IMR-90 (cell line): ENCODE results near the gene ITPKB. TPM values are rescaled to one million over a fixed set of nuclear protein-coding genes. Genes with fewer than 3 reads are reported as not detected.

Experiments
- ATAC-seq: fragments of 200-7000 bp; cut with Tn5 transposase; 2 replicates; pipeline ENCODE4 v1.9.1; 2020; ENCODE audit warnings: low read depth, mild to moderate bottlenecking, moderate library complexity
- BruUV-seq: library from RNA; stranded (reverse); fragments of 400-500 nt; replicated peaks from 2 replicates; lab custom pipeline; 2021; lab: Mats Ljungman, UMichigan
- CTCF ChIA-PET: fragments of 300-600 bp; formaldehyde crosslinking; extraction: SDS; loops from one replicate; lab custom pipeline; 2021; ENCODE audit warnings: antibody characterized with exemption; lab: Yijun Ruan, JAX
- POLR2A ChIA-PET: fragments of 300-600 bp; sonication (Branson Sonifier 250); formaldehyde crosslinking; loops from one replicate; lab custom pipeline; 2022; ENCODE audit warnings: antibody characterized with exemption; ENCODE audit not compliant: unreplicated experiment; lab: Charles Lee
- DNase-seq: peaks from one replicate; pipeline ENCODE4 v3.0.0; 2013
- H2AFZ ChIP-seq: replicated peaks from 2 replicates; pipeline ENCODE3; 2013; ENCODE audit warnings: low read length, mild to moderate bottlenecking; ENCODE audit not compliant: poor library complexity
- H2AK5ac ChIP-seq: 2 replicates; pipeline ENCODE4 v1.6.1; 2013; ENCODE audit warnings: low read depth, low read length, inconsistent platforms
- H2AK9ac ChIP-seq: replicated peaks from 2 replicates; pipeline ENCODE3; 2013; ENCODE audit warnings: mild to moderate bottlenecking, low read depth, low read length, moderate library complexity; ENCODE audit not compliant: poor library complexity
- H2BK120ac ChIP-seq: 2 replicates; pipeline ENCODE4 v1.6.1; 2013; ENCODE audit warnings: low read depth, low read length, inconsistent platforms
- H2BK15ac ChIP-seq: 3 replicates; pipeline ENCODE4 v1.6.1; 2013; ENCODE audit warnings: low read depth, low read length, inconsistent platforms
- H2BK20ac ChIP-seq: 2 replicates; pipeline ENCODE4 v1.6.1; 2013; ENCODE audit warnings: low read depth, mild to moderate bottlenecking, inconsistent platforms, low read length, moderate library complexity
- H2BK5ac ChIP-seq: 2 replicates; pipeline ENCODE4 v1.6.1; 2013; ENCODE audit warnings: mild to moderate bottlenecking, low read depth, low read length, inconsistent platforms; ENCODE audit not compliant: poor library complexity, severe bottlenecking
- H3K14ac ChIP-seq: replicated peaks from 2 replicates; pipeline ENCODE4 v1.6.1; 2013; ENCODE audit warnings: low read depth, low read length, inconsistent platforms
- H3K18ac ChIP-seq: 2 replicates; pipeline ENCODE4 v1.6.1; 2013; ENCODE audit warnings: low read depth, low read length, control low read depth
- H3K23ac ChIP-seq: 2 replicates; pipeline ENCODE4 v1.6.1; 2013; ENCODE audit warnings: low read depth, low read length, inconsistent platforms
- H3K27ac ChIP-seq: 2 replicates; pipeline ENCODE4 v1.5.1; 2013; ENCODE audit warnings: mild to moderate bottlenecking, control low read depth, low read length; ENCODE audit not compliant: insufficient read depth
- H3K27me3 ChIP-seq: 2 replicates; pipeline ENCODE4 v1.6.1; 2013; ENCODE audit warnings: low read length; ENCODE audit not compliant: control insufficient read depth, insufficient read depth
- H3K36me3 ChIP-seq: 2 replicates; pipeline ENCODE4 v1.6.1; 2013; ENCODE audit warnings: low read length, mixed read lengths; ENCODE audit not compliant: control insufficient read depth, insufficient read depth
- H3K4ac ChIP-seq: 2 replicates; pipeline ENCODE4 v1.6.1; 2013; ENCODE audit warnings: low read depth, low read length, inconsistent platforms
- H3K4me1 ChIP-seq: 2 replicates; pipeline ENCODE4 v1.6.1; 2013; ENCODE audit warnings: low read length, mixed read lengths; ENCODE audit not compliant: control insufficient read depth, insufficient read depth
- H3K4me2 ChIP-seq: 2 replicates; pipeline ENCODE4 v1.6.1; 2013; ENCODE audit warnings: low read depth, mild to moderate bottlenecking, control low read depth, low read length, moderate library complexity
- H3K4me3 ChIP-seq: 2 replicates; pipeline ENCODE4 v1.5.1; 2013; ENCODE audit warnings: low read depth, mild to moderate bottlenecking, control low read depth, low read length, moderate library complexity; ENCODE audit not compliant: insufficient read depth
- H3K56ac ChIP-seq: 2 replicates; pipeline ENCODE4 v1.6.1; 2013; ENCODE audit warnings: low read length, inconsistent platforms; ENCODE audit not compliant: insufficient read depth; ENCODE audit errors: extremely low read depth
- H3K79me1 ChIP-seq, 2 experiments: 2 replicates each; pipeline ENCODE4 v1.6.1; 2013; ENCODE audit warnings: low read length in 2 of 2, inconsistent platforms in 1 of 2, low read depth in 1 of 2
- H3K9ac ChIP-seq: 2 replicates; pipeline ENCODE4 v1.6.1; 2013; ENCODE audit warnings: low read depth, low read length, control low read depth
- H3K9me1 ChIP-seq: 2 replicates; pipeline ENCODE4 v1.6.1; 2013; ENCODE audit warnings: low read length, inconsistent platforms; ENCODE audit not compliant: insufficient read depth
- H3K9me3 ChIP-seq: 2 replicates; pipeline ENCODE4 v1.6.1; 2013; ENCODE audit warnings: low read length; ENCODE audit not compliant: control insufficient read depth, insufficient read depth
- H4K20me1 ChIP-seq: 2 replicates; pipeline ENCODE4 v1.6.1; 2013; ENCODE audit warnings: low read length, inconsistent platforms; ENCODE audit not compliant: insufficient read depth
- H4K5ac ChIP-seq: 2 replicates; pipeline ENCODE4 v1.6.1; 2013; ENCODE audit warnings: mild to moderate bottlenecking, low read depth, low read length, control low read depth
- H4K8ac ChIP-seq, 2 experiments: 2 replicates each; pipeline ENCODE4 v1.6.1; 2013; ENCODE audit warnings: low read depth in 2 of 2, low read length in 2 of 2, control low read depth in 1 of 2, inconsistent platforms in 1 of 2
- H4K91ac ChIP-seq: 2 replicates; pipeline ENCODE4 v1.6.1; 2013; ENCODE audit warnings: low read depth, low read length, inconsistent platforms; ENCODE audit not compliant: insufficient read depth
- BHLHE40 ChIP-seq: fragments of 150-350 bp; IDR thresholded peaks from 2 replicates; pipeline ENCODE4 v1.6.1; 2016; ENCODE audit warnings: mild to moderate bottlenecking, low read depth, low read length
- CEBPB ChIP-seq: IDR thresholded peaks from 2 replicates; pipeline ENCODE4 v1.6.1; 2012; ENCODE audit warnings: low read depth, low read length, improper control_type of control experiment
- CHD1 ChIP-seq: IDR thresholded peaks from 2 replicates; pipeline ENCODE4 v1.6.1; 2012; ENCODE audit warnings: low read depth, low read length, improper control_type of control experiment
- CTCF ChIP-seq: conservative IDR thresholded peaks from 2 replicates; pipeline ENCODE4 v1.5.1; 2012; ENCODE audit warnings: mild to moderate bottlenecking, low read depth, low read length, improper control_type of control experiment
- ELK1 ChIP-seq: fragments of 150-350 bp; IDR thresholded peaks from 2 replicates; pipeline ENCODE4 v1.6.1; 2016; ENCODE audit warnings: low read depth, mild to moderate bottlenecking, low read length, moderate library complexity, borderline replicate concordance
- FOS ChIP-seq: fragments of 150-350 bp; IDR thresholded peaks from 2 replicates; pipeline ENCODE4 v1.6.1; 2016; ENCODE audit warnings: low read depth, low read length
- MAFK ChIP-seq: IDR thresholded peaks from 2 replicates; pipeline ENCODE4 v1.6.1; 2012; ENCODE audit warnings: low read depth, low read length, improper control_type of control experiment
- MAZ ChIP-seq: IDR thresholded peaks from 2 replicates; pipeline ENCODE4 v1.6.1; 2012; ENCODE audit warnings: low read depth, mild to moderate bottlenecking, low read length, improper control_type of control experiment, moderate library complexity, borderline replicate concordance
- MXI1 ChIP-seq: IDR thresholded peaks from 2 replicates; pipeline ENCODE4 v1.6.1; 2012; ENCODE audit warnings: low read depth, mild to moderate bottlenecking, low read length, moderate library complexity, borderline replicate concordance
- NFE2L2 ChIP-seq: fragments of 150-350 bp; IDR thresholded peaks from 2 replicates; pipeline ENCODE4 v1.6.1; 2016; ENCODE audit warnings: low read depth, mild to moderate bottlenecking, low read length
- POLR2A ChIP-seq: IDR thresholded peaks from 2 replicates; pipeline ENCODE4 v1.6.1; 2012; ENCODE audit warnings: mild to moderate bottlenecking, low read depth, low read length
- RAD21 ChIP-seq: IDR thresholded peaks from 2 replicates; pipeline ENCODE4 v1.6.1; 2012; ENCODE audit warnings: low read length, improper control_type of control experiment
- RCOR1 ChIP-seq: IDR thresholded peaks from 2 replicates; pipeline ENCODE4 v1.6.1; 2012; ENCODE audit warnings: mild to moderate bottlenecking, low read length, improper control_type of control experiment; ENCODE audit not compliant: insufficient replicate concordance
- RFX5 ChIP-seq: IDR thresholded peaks from 2 replicates; pipeline ENCODE4 v1.8.0; 2012; ENCODE audit warnings: low read depth, mild to moderate bottlenecking, low read length, moderate library complexity
- SMC3 ChIP-seq: fragments of 150-350 bp; IDR thresholded peaks from 2 replicates; pipeline ENCODE4 v1.6.1; 2016; ENCODE audit warnings: low read depth, mild to moderate bottlenecking, antibody characterized with exemption, low read length, moderate library complexity
- WGBS, 2 experiments: methylation state at CpG; one replicate each; pipeline versions ENCODE4 v1.1.5 to v1.1.7; 2013; ENCODE audit warnings: missing lambda C conversion rate in 2 of 2; ENCODE audit not compliant: insufficient read length in 1 of 2; ENCODE audit errors: extremely low coverage in 2 of 2; 5-methylcytosine and 5-hydroxymethylcytosine counted together
- dilution Hi-C: fragments of 300-500 bp; cut with HindIII; formaldehyde crosslinking; loops from one replicate; pipeline ENCODE4 v1.14.3; 2018; ENCODE audit warnings: low sequenced_read_pairs; ENCODE audit not compliant: unreplicated experiment
- in situ Hi-C: fragments of 300-500 bp; cut with MboI; formaldehyde crosslinking; loops from 3 replicates; pipeline ENCODE4 v1.14.3; 2019; ENCODE audit warnings: low sequenced_read_pairs, inconsistent platforms, mixed read lengths
- intact Hi-C: fragments of 100-400 bp; cut with micrococcal nuclease; formaldehyde crosslinking; loops from 2 replicates; pipeline ENCODE4 v1.10.0; 2022
- polyA plus RNA-seq, 3 experiments: library from polyadenylated mRNA; depleted of rRNA; stranded (reverse); fragments of >200 nt; gene quantifications; 2 replicates each; pipeline ENCODE4 v1.2.3, GENCODE V29; 2012; ENCODE audit warnings: low replicate concordance in 1 of 3
- total RNA-seq: library from RNA; depleted of rRNA; stranded (reverse); fragments of >200 nt; gene quantifications from 2 replicates; pipeline ENCODE4 v1.2.3, GENCODE V29; 2012

The ITPKB gene
- total and polyA plus RNA-seq, 2 of the 4 experiments (the other 2 are of a cell fraction), result 0.72 to 1.4 TPM

GRCh38 chr1:226712742-226713419 lies 26.2 kb downstream of the ITPKB start:
- H3K14ac ChIP-seq, result no peak overlapping the region
- no peak overlapping the region for H2AK9ac ChIP-seq
- no peak overlapping the region for H2AK5ac ChIP-seq
- no peak overlapping the region for H2BK15ac ChIP-seq
- 0 out of 4 replicates have a peak, but pooled peaks cover 0 to 6% of the 10 kb centered on the region in 2 experiments for H3K79me1 ChIP-seq
- ATAC-seq (no peak), DNase-seq (no peak)
- ChIA-PET CTCF (no interaction called here), POLR2A (no interaction called here)
- peaks cover 21% of the 10 kb centered on the region for H3K4me1 ChIP-seq
- H2BK120ac ChIP-seq, result no peak overlapping the region
- no peak overlapping the region for H3K4me2 ChIP-seq
- no peaks in the 10 kb centered on the region for H3K36me3 ChIP-seq
- H4K8ac ChIP-seq, result no peak overlapping the region
- no peak overlapping the region for H3K4me3 ChIP-seq
- H3K4ac ChIP-seq, result no peak overlapping the region
- no peak overlapping the region for H3K56ac ChIP-seq
- H3K9ac ChIP-seq, result no peak overlapping the region
- no peak overlapping the region for H3K23ac ChIP-seq
- peaks cover 2% of the 10 kb centered on the region; the same call in 1 of the 2 replicates for H3K9me3 ChIP-seq
- no peaks in the 10 kb centered on the region for H3K27me3 ChIP-seq
- H2BK5ac ChIP-seq, result no peak overlapping the region
- TF ChIP-seq CEBPB (no peak), MAFK (no peak), MAZ (no peak), ELK1 (no peak), RCOR1 (no peak), MXI1 (no peak), BHLHE40 (no peak), POLR2A (no peak), CHD1 (no peak), CTCF (no peak), RAD21 (no peak), NFE2L2 (no peak), RFX5 (no peak), FOS (no peak), SMC3 (no peak)
- 85% methylated on average over 4 of the region's 19 CpGs; no CpG with 5 or more reads in 1 of the 2 experiments for WGBS, 2 experiments
- H4K91ac ChIP-seq, result no peak overlapping the region
- BruUV-seq, result no TSS peak
- H2AFZ ChIP-seq, result no peak overlapping the region
- H3K18ac ChIP-seq, result no peak overlapping the region
- dilution Hi-C loops (no loop called here), intact Hi-C loops (no loop called here), in situ Hi-C loops (no loop called here)
- H4K20me1 ChIP-seq, result no peaks in the 10 kb centered on the region
- no peak overlapping the region for H2BK20ac ChIP-seq
- H3K27ac ChIP-seq, result no peak overlapping the region
- H4K5ac ChIP-seq, result no peak overlapping the region
- H3K9me1 ChIP-seq, result peaks cover 15% of the 10 kb centered on the region
